H9 (cell line): ENCODE measurements around the gene ERP44. TPM values are rescaled to one million over a fixed set of nuclear protein-coding genes. Genes with fewer than 3 reads are reported as not detected.

Experiments
- DNase-seq: peaks from one replicate; pipeline ENCODE4 v3.0.0-alpha.2; 2017
- H2AFZ ChIP-seq: one replicate; pipeline ENCODE4 v1.6.1; 2013; ENCODE audit warnings: mild to moderate bottlenecking, low read length, control low read depth, moderate library complexity
- H2AK5ac ChIP-seq: 2 replicates; pipeline ENCODE4 v1.6.1; 2013; ENCODE audit warnings: low read length, control low read depth, mixed read lengths; ENCODE audit not compliant: insufficient read length
- H2BK120ac ChIP-seq: one replicate; pipeline ENCODE4 v1.6.1; 2013; ENCODE audit warnings: low read depth, mild to moderate bottlenecking, low read length, control low read depth, inconsistent platforms; ENCODE audit not compliant: poor library complexity, severe bottlenecking
- H2BK12ac ChIP-seq: 2 replicates; pipeline ENCODE4 v1.6.1; 2013; ENCODE audit warnings: low read length, control low read depth, mixed read lengths, low read depth; ENCODE audit not compliant: insufficient read length
- H2BK15ac ChIP-seq: 2 replicates; pipeline ENCODE4 v1.6.1; 2013; ENCODE audit warnings: low read depth, low read length, control low read depth
- H2BK20ac ChIP-seq: one replicate; pipeline ENCODE4 v1.6.1; 2013; ENCODE audit warnings: low read depth, mild to moderate bottlenecking, low read length, control low read depth, inconsistent platforms; ENCODE audit not compliant: poor library complexity, severe bottlenecking
- H2BK5ac ChIP-seq: 2 replicates; pipeline ENCODE4 v1.6.1; 2013; ENCODE audit warnings: low read length, control low read depth, mixed read lengths; ENCODE audit not compliant: insufficient read length
- H3K14ac ChIP-seq: 2 replicates; pipeline ENCODE4 v1.6.1; 2013; ENCODE audit warnings: low read length, control low read depth; ENCODE audit not compliant: insufficient read depth
- H3K18ac ChIP-seq: 2 replicates; pipeline ENCODE4 v1.6.1; 2013; ENCODE audit warnings: low read depth, mild to moderate bottlenecking, mixed read lengths, low read length, control low read depth; ENCODE audit not compliant: insufficient read length
- H3K23ac ChIP-seq: 2 replicates; pipeline ENCODE4 v1.6.1; 2013; ENCODE audit warnings: low read length, control low read depth, mixed read lengths, low read depth; ENCODE audit not compliant: insufficient read length
- H3K23me2 ChIP-seq: 2 replicates; pipeline ENCODE4 v1.6.1; 2013; ENCODE audit warnings: low read depth, mild to moderate bottlenecking, mixed read lengths, low read length, control low read depth; ENCODE audit not compliant: insufficient read length, poor library complexity, severe bottlenecking
- H3K27ac ChIP-seq: 2 replicates; pipeline ENCODE4 v1.5.1; 2013; ENCODE audit warnings: low read length, control low read depth, mixed read lengths, low read depth; ENCODE audit not compliant: insufficient read length
- H3K27me3 ChIP-seq: 2 replicates; pipeline ENCODE4 v1.6.1; 2013; ENCODE audit warnings: low read length, control low read depth, inconsistent platforms; ENCODE audit not compliant: insufficient read depth
- H3K4ac ChIP-seq: 2 replicates; pipeline ENCODE4 v1.6.1; 2013; ENCODE audit warnings: low read depth, mild to moderate bottlenecking, control low read depth, inconsistent platforms, low read length, moderate library complexity
- H3K4me1 ChIP-seq: 2 replicates; pipeline ENCODE4 v1.6.1; 2013; ENCODE audit warnings: low read length, control low read depth, inconsistent platforms; ENCODE audit not compliant: insufficient read depth
- H3K4me2 ChIP-seq: 2 replicates; pipeline ENCODE4 v1.6.1; 2013; ENCODE audit warnings: low read length, control low read depth, mixed read lengths; ENCODE audit not compliant: insufficient read length, insufficient read depth
- H3K56ac ChIP-seq: 2 replicates; pipeline ENCODE4 v1.6.1; 2013; ENCODE audit warnings: low read depth, mild to moderate bottlenecking, mixed read lengths, low read length, control low read depth; ENCODE audit not compliant: insufficient read length
- H3K79me1 ChIP-seq: 2 replicates; pipeline ENCODE4 v1.6.1; 2013; ENCODE audit warnings: low read depth, mild to moderate bottlenecking, moderate library complexity, low read length, control low read depth, inconsistent platforms; ENCODE audit not compliant: insufficient read depth, poor library complexity, severe bottlenecking
- H3K79me2 ChIP-seq: 2 replicates; pipeline ENCODE4 v1.6.1; 2013; ENCODE audit warnings: low read length, control low read depth, inconsistent platforms; ENCODE audit not compliant: insufficient read depth
- H3K9ac ChIP-seq: 2 replicates; pipeline ENCODE4 v1.6.1; 2013; ENCODE audit warnings: low read length, control low read depth, mixed read lengths; ENCODE audit not compliant: insufficient read length; ENCODE audit errors: extremely low read depth
- H3K9me3 ChIP-seq: one replicate; pipeline ENCODE4 v1.6.1; 2013; ENCODE audit warnings: low read depth, low read length, inconsistent platforms; ENCODE audit not compliant: control insufficient read depth
- H3T11ph ChIP-seq: one replicate; pipeline ENCODE4 v1.6.1; 2013; ENCODE audit warnings: mild to moderate bottlenecking, low read length, control low read depth, inconsistent platforms
- H4K20me1 ChIP-seq: one replicate; pipeline ENCODE4 v1.6.1; 2013; ENCODE audit not compliant: control insufficient read depth, insufficient read length, insufficient read depth
- H4K5ac ChIP-seq: 2 replicates; pipeline ENCODE4 v1.6.1; 2013; ENCODE audit warnings: low read depth, mild to moderate bottlenecking, mixed read lengths, low read length, control low read depth; ENCODE audit not compliant: insufficient read length
- H4K8ac ChIP-seq: replicated peaks from 2 replicates; pipeline ENCODE4 v1.6.1; 2013; ENCODE audit warnings: low read length, control low read depth, mixed read lengths, low read depth; ENCODE audit not compliant: insufficient read length
- H4K91ac ChIP-seq: 2 replicates; pipeline ENCODE4 v1.6.1; 2013; ENCODE audit warnings: low read depth, mild to moderate bottlenecking, moderate library complexity, mixed read lengths, low read length, control low read depth; ENCODE audit not compliant: insufficient read length
- H3K27ac Mint-ChIP-seq, 3 experiments: 2 replicates in 2 of 3; 3 replicates in 1 of 3; pipeline ENCODE4 v1.8.0; 2020 to 2021; ENCODE audit warnings: mixed read lengths in 3 of 3, mild to moderate bottlenecking in 1 of 3, moderate library complexity in 1 of 3
- H3K27me3 Mint-ChIP-seq: 2 replicates; pipeline ENCODE4 v1.8.0; 2021; ENCODE audit warnings: low read depth, mild to moderate bottlenecking, moderate library complexity, mixed read lengths
- H3K36me3 Mint-ChIP-seq, 3 experiments: 2 replicates in 2 of 3; 3 replicates in 1 of 3; pipeline ENCODE4 v1.8.0; 2020 to 2021; ENCODE audit warnings: low read depth in 3 of 3, mixed read lengths in 3 of 3; ENCODE audit not compliant: insufficient read depth in 1 of 3
- H3K4me1 Mint-ChIP-seq, 2 experiments: 2 replicates each; pipeline ENCODE4 v1.8.0; 2020; ENCODE audit warnings: mixed read lengths in 2 of 2
- H3K4me3 Mint-ChIP-seq, 2 experiments: 2 replicates in 1 of 2; 3 replicates in 1 of 2; pipeline ENCODE4 v1.8.0; 2020 to 2021; ENCODE audit warnings: mild to moderate bottlenecking in 2 of 2, mixed read lengths in 2 of 2, moderate library complexity in 1 of 2
- H3K9me3 Mint-ChIP-seq, 2 experiments: 2 replicates in 1 of 2; 3 replicates in 1 of 2; pipeline ENCODE4 v1.8.0; 2020; ENCODE audit warnings: mild to moderate bottlenecking in 2 of 2, mixed read lengths in 2 of 2, moderate library complexity in 1 of 2
- CTCF ChIP-seq: fragments of 200-600 bp; sonication (generic); conservative IDR thresholded peaks from 3 replicates; pipeline ENCODE4 v1.8.0; 2021; ENCODE audit warnings: antibody characterized with exemption, mild to moderate bottlenecking
- WGBS: extraction: QIAGEN DNeasy Blood & Tissue Kit; methylation state at CpG from one replicate; pipeline ENCODE4 v1.1.7; 2013; ENCODE audit warnings: missing lambda C conversion rate, low lambda C conversion rate, mixed read lengths; ENCODE audit not compliant: insufficient read length; ENCODE audit errors: extremely low coverage; 5-methylcytosine and 5-hydroxymethylcytosine counted together
- total RNA-seq: library from RNA; stranded (reverse); gene quantifications from 2 replicates; pipeline ENCODE4 v1.2.1, GENCODE V29; 2021

ERP44 gene
- total RNA-seq, 1 experiment from 2014 or later = 15.4 TPM

- no peak overlapping the region for H3K27ac Mint-ChIP-seq
- Histone ChIP-seq H2AFZ (no peak overlapping the region), H3K4ac (no peak overlapping the region), H2BK12ac (no peak overlapping the region), H3K9ac (no peak overlapping the region), H3K23me2 (no peaks in the 10 kb centered on the region), H3K4me2 (no peak overlapping the region), H3K27ac (no peak overlapping the region), H4K20me1 (no peaks in the 10 kb centered on the region), H3K14ac (no peak overlapping the region), H3T11ph (no peak overlapping the region), H3K27me3 (no peaks in the 10 kb centered on the region), H3K23ac (no peak overlapping the region), H3K79me1 (no peaks in the 10 kb centered on the region), H3K56ac (no peak overlapping the region), H2BK20ac (no peak overlapping the region), H2BK120ac (no peak overlapping the region), H4K5ac (no peak overlapping the region), H3K18ac (no peak overlapping the region), H3K79me2 (no peaks in the 10 kb centered on the region; the same call in 1 of the 2 replicates), H2BK15ac (no peak overlapping the region), H4K91ac (no peak overlapping the region), H3K4me1 (no peaks in the 10 kb centered on the region), H3K9me3 (no peaks in the 10 kb centered on the region), H2BK5ac (no peak overlapping the region), H4K8ac (no peak overlapping the region), H2AK5ac (no peak overlapping the region)
- peaks cover 3 to 8% of the 10 kb centered on the region in 2 experiments for H3K4me1 Mint-ChIP-seq
- no CpG with 5 or more reads among the region's 1 CpG for WGBS
- no peaks in the 10 kb centered on the region for H3K36me3 Mint-ChIP-seq
- H3K9me3 Mint-ChIP-seq = no peaks in the 10 kb centered on the region
- H3K4me3 Mint-ChIP-seq = no peak overlapping the region
- TF ChIP-seq CTCF = no peak
- H3K27me3 Mint-ChIP-seq = no peaks in the 10 kb centered on the region
- no peak for DNase-seq
These were observed 6.7 kb downstream of the ERP44 start for GRCh38 chr9:100092066-100092465.
